ENCODE measurements around the gene PXK.

Gene PXK

GRCh38 chr3:58470363-58471024 is 137.8 kb downstream of the PXK start:
- no peak for DNase-seq

- peak; percentile 55 for DNase-seq
These were observed 138.6 kb downstream of the PXK start for GRCh38 chr3:58471025-58471887.

GRCh38 chr3:58473275-58473674 is 140.6 kb downstream of the PXK start:
- DNase-seq = no peak

- no peak for DNase-seq
These were observed 141.7 kb downstream of the PXK start for GRCh38 chr3:58474348-58474911.

GRCh38 chr3:58474967-58475578 is 142.4 kb downstream of the PXK start:
- no peak for DNase-seq

Measured in NK-92 treated with Interleukin-12 subunit alpha and Interleukin-12 subunit beta, amount 100 ng/mL, for 24 hours (cell line).